Right cardiac atrium (tissue), 5 donors: ENCODE data around the gene ATL2. TPM values are rescaled to one million over a fixed set of nuclear protein-coding genes. Genes with fewer than 3 reads are reported as not detected.

ENCODE experiments used
- ATAC-seq, 2 donors: fragments of 200-7000 bp; cut with Tn5 transposase; one replicate each; pipeline versions ENCODE4 v1.8.0 to v1.9.1; 2020; ENCODE audit warnings: moderate library complexity in 2 of 2, mild to moderate bottlenecking in 1 of 2
- DNase-seq, 3 donors: peaks; one replicate each; pipeline ENCODE4 v3.0.0-alpha.2; 2020
- H3K27ac ChIP-seq: one replicate; pipeline ENCODE4 v1.5.1; 2013; ENCODE audit warnings: mild to moderate bottlenecking, low read length, control low read depth, moderate library complexity
- H3K27me3 ChIP-seq: one replicate; pipeline ENCODE4 v1.6.1; 2013; ENCODE audit not compliant: control insufficient read depth, insufficient read depth
- H3K4me1 ChIP-seq: one replicate; pipeline ENCODE4 v1.6.1; 2013; ENCODE audit warnings: low read length; ENCODE audit not compliant: control insufficient read depth, insufficient read depth
- H3K4me3 ChIP-seq: one replicate; pipeline ENCODE4 v1.5.1; 2013; ENCODE audit warnings: low read length, control low read depth
- H3K9me3 ChIP-seq: one replicate; pipeline ENCODE4 v1.6.1; 2013; ENCODE audit warnings: low read length; ENCODE audit not compliant: control insufficient read depth
- WGBS: extraction: QIAGEN DNeasy Blood & Tissue Kit; methylation state at CpG from one replicate; pipeline ENCODE4 v1.1.7; 2013; 5-methylcytosine and 5-hydroxymethylcytosine counted together
- intact Hi-C, 4 donors: fragments of 100-400 bp; cut with DNase I; formaldehyde crosslinking; loops; one replicate each; pipeline versions ENCODE4 v1.11.0 to v1.14.0; 2022 to 2023
- long read RNA-seq, 4 donors: library from polyadenylated mRNA; unstranded; transcript quantifications; one replicate each; pipeline ENCODE4 v2.0.0, GENCODE V29; 2020 to 2021
- polyA plus RNA-seq: library from polyadenylated mRNA; stranded (reverse); fragments of 200-250 nt; gene quantifications from one replicate; pipeline ENCODE4 v1.2.3, GENCODE V29; 2013
- total RNA-seq, 4 donors: library from RNA; stranded (reverse); fragmentation: NEBNext Ultra II Directional; extraction: Animal tissue kit (Norgen Biotek cat#: 25700); gene quantifications; one replicate each; pipeline ENCODE4 v1.2.1, GENCODE V29; 2021
- donor health status: healthy with polysubstance abuse.
- donor health status: DM: no; HTN: yes; CAD: no.
- donor health status: DM: no; HTN: no; CAD: no.
- donor health status: DM: no; HTN: yes; CAD: no; lungs with severe emphysema.
- donor health status: DM: yes; HTN: yes; CAD: no.

The ATL2 gene
- total RNA-seq (10 to 100 TPM; 37.4 to 53.5 (median 41.6) TPM), polyA plus RNA-seq (19.9 TPM)
- long read RNA-seq, donor 1, transcript ATL2-201 (13 exons, 2,868 nt), result major isoform, 28 of 52 reads
- long read RNA-seq, donor 1, partial matches to known transcripts, result 17 of 52 reads
- long read RNA-seq, donor 1, other reads (novel, unspliced or antisense), result 6 of 52 reads
- long read RNA-seq, donor 2, transcript ATL2-201 (13 exons, 2,868 nt), result major isoform, 8 of 11 reads
- long read RNA-seq, donor 2, partial matches to known transcripts, result 0 of 11 reads
- long read RNA-seq, donor 2, other reads (novel, unspliced or antisense), result 1 of 11 reads
- long read RNA-seq, donor 3, transcript ATL2-201 (13 exons, 2,868 nt), result major isoform, 66 of 153 reads
- long read RNA-seq, donor 3, partial matches to known transcripts, result 76 of 153 reads
- long read RNA-seq, donor 3, other reads (novel, unspliced or antisense), result 11 of 153 reads
- long read RNA-seq, donor 4, partial matches to known transcripts, result 3 of 9 reads
- long read RNA-seq, donor 4, other reads (novel, unspliced or antisense), result 2 of 9 reads

DNA sequence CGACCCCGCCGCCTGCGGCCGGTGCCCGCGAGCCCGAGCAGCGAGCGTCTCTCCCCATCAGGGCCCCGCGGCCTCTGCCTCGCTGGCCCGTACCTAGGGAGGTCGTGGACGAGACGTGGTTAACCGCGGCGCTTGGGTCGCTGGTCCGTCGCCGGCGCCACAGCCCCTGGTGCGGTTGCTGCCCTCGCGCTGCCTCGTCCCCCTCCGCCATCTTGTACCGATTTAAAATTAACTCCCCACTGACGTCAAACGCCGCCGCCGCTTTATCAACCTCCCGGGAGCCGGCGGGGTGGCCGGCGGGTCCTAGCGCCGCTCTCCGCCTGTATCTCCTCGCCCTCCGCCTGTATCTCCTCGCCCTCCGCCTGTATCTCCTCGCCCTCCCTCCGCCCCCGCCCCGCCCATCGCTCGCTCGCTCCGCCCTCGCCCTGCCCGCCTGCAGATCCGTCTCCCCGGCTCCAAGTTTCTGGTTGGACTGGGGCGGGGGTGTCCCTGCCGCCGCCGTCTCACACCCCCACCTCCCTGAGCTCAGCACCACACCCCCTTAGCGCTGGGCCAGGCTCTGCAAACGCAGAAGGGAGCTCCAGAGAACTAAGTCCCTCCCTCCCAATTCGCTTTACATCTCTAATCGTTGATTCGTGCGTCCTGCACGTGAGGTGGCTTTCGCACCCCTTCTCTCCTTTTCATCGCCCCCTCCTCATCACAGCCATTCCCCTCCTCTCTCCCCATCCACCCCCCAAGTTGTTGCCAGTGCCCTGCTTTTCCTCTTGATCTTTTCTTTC lies at the start of gene ATL2:
TSS of gene ATL2 (minus strand) at position 224 of the 779 bp plus-strand sequence. CDS start at position 211, 13 bp downstream.
- H3K4me3 ChIP-seq, result peak within 1 kb of the TSS; percentile 79
- intact Hi-C loops, result no loop called here
- ATAC-seq (peak; percentile 95 to 96), DNase-seq (peak; percentile 97 to 99 (median 98))
- under 1% methylated on average over 73 of the region's 73 CpGs for WGBS
- H3K9me3 ChIP-seq, result no peaks in the 10 kb centered on the region
- peak within 1 kb of the TSS; percentile 93 for H3K27ac ChIP-seq
- no peaks in the 10 kb centered on the region for H3K27me3 ChIP-seq
- H3K4me1 ChIP-seq, result no peaks in the 10 kb centered on the region

DNA sequence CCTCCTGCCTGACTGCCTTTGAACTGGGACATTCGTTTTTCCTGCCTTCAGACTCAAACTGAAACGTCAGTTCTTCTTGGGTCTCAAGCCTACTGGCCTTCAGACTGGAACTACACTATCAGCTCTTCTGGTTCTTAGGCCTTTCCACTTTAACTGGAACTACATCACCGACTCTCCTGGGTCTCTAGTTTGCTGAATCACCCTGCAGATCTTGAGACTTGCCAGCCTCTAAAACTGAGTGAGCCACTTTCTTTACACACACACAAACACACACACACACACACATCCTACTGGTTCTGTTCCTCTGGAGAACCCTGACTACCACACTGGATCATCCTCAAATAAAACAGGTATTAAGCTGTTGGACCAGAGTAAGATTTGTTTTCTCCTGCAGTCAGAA lies 46.7 kb upstream of the ATL2 start:
- intact Hi-C loops, result no loop called here
- no peak overlapping the region for H3K4me3 ChIP-seq
- H3K9me3 ChIP-seq, result no peaks in the 10 kb centered on the region
- 48% methylated on average over 3 of the region's 3 CpGs for WGBS
- DNase-seq (no peak), ATAC-seq (no peak)
- H3K4me1 ChIP-seq, result peaks cover 3% of the 10 kb centered on the region
- no peaks in the 10 kb centered on the region for H3K27me3 ChIP-seq
- H3K27ac ChIP-seq, result no peak overlapping the region

DNA sequence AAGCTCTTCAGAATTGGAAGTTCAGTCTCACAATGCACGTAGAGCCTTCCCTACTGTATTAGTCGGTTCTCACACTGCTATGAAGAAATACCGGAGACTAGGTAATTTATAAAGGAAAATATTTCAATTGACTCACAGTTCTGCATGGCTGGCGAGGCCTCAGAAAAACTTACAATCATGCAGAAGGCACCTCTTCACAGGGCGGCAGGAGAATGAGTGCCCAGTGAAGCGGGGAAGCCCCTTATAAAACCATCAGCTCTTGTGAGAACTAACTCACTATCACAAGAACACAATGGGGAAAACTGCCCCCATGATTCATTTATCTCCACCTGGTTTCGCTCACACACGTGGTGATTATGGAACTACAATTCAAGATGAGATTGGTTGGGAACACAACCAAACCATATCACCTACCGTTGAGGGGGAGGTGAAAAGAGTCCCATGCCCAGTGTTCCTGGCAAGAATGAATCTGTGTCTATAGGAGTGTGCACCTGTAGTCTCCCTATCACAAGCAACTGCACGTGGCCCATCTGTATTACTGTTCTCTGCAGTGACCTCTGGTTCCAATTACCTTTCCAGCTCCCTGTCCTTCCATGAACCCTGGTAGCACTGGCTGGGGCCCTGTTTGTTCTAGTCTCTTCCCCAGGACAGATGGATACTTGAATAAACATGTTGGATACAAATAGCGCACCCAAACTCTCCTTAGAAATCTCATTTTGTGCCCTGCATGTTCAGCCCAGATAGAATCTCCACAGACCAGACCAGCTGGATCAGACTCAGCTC lies 44.4 kb upstream of the ATL2 start:
- ATAC-seq (no peak), DNase-seq (no peak)
- intact Hi-C loops, result no loop called here
- Histone ChIP-seq H3K9me3 (no peaks in the 10 kb centered on the region), H3K27me3 (no peaks in the 10 kb centered on the region), H3K27ac (no peak overlapping the region), H3K4me1 (no peaks in the 10 kb centered on the region), H3K4me3 (no peak overlapping the region)
- WGBS, result 89% methylated on average over 11 of the region's 11 CpGs

DNA sequence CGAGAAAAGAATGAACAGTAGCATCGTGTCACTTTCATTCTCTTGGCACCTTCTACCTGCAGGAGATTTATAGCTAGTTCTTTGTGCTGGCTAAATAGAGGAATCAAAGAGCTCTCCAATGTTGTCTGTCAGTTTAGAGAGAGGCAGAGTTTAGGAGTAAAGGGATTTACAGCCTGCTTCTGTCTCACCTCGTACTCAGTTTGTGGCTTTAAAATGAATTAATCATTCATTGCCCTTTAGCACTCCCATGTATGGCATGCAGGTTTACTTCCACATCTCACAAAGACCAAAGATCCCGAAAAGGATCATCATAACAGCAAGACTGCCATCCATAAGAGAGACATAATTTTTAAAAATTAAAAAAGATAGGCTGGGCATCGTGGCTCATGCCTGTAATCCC lies 42.4 kb upstream of the ATL2 start:
- intact Hi-C loops, result no loop called here
- DNase-seq (no peak), ATAC-seq (no peak)
- Histone ChIP-seq H3K27me3 (no peaks in the 10 kb centered on the region), H3K27ac (no peak overlapping the region), H3K4me1 (no peaks in the 10 kb centered on the region), H3K4me3 (no peak overlapping the region), H3K9me3 (no peaks in the 10 kb centered on the region)
- 89% methylated on average over 5 of the region's 5 CpGs for WGBS

DNA sequence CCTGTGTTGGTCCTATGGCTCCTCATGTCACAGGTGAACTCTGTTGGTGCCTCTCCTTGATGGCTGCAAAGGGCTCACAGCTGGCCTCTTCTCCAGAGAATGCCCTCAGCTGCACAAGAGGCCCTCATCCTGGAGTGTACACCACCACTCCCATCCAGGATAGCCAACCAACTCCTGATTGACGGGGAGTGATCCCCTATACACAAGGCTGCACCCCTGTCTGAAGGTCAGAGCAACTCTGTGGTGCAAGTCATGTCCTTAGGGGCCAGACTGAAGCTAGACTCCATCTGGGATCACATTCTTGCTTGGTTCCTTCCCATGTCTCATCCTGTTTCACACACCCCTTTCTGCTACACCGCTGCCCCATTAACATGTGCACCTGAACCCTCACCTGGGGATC lies 41.7 kb upstream of the ATL2 start:
- Histone ChIP-seq H3K4me3 (no peak overlapping the region), H3K9me3 (no peaks in the 10 kb centered on the region), H3K4me1 (no peaks in the 10 kb centered on the region), H3K27ac (no peak overlapping the region), H3K27me3 (no peaks in the 10 kb centered on the region)
- WGBS, result 95% methylated on average over 2 of the region's 2 CpGs
- intact Hi-C loops, result no loop called here
- no peak for DNase-seq
- ATAC-seq, result no peak

DNA sequence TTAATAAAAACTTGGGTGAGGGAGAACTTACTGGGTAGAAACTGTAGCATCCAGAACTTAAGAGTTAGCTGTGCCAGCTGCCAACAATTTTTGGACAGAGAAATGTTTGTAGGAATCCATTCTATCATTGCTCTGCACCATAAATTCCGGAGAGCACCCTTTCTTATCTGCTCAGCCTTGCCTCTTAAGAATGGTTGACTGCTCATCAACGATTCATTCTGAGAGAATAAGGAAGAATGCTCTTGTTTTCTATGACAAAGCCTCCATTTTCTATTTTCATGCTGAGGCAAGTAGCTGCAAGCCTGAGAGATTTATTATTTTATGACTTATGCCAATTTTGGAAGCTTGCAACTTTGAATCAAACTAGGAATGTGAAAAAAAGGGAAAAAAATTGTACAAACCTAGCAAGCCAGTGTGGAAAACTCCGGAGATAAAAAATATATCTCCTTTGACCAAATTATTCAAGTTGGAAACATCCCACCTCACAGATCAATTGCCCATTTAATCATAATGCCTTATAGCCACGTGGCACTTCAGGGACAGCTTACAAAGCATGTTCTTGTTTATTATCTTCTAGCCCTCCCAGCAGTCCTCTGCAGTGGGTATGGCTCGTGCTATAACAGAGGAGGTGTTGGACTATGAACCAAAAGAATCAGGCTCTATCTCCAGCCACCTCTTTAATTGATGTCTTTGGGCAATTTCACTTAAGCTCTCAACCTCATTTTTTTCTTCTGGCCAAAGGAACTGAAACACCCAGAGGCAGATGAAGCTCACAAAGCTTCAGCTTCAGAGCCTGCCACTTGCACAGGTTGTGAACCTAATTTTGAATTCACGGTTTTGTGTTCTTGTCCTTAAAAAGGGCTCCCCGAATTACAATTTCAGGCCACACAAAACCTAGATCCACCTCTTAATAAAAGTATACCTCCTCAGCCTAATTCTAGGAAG lies 40.9 kb upstream of the ATL2 start:
- no peak for ATAC-seq
- no peak overlapping the region for H3K4me3 ChIP-seq
- WGBS, result 56% methylated on average over 7 of the region's 7 CpGs
- H3K4me1 ChIP-seq, result no peaks in the 10 kb centered on the region
- H3K27me3 ChIP-seq, result no peaks in the 10 kb centered on the region
- intact Hi-C loops, result no loop called here
- no peak for DNase-seq
- no peak overlapping the region for H3K27ac ChIP-seq
- no peaks in the 10 kb centered on the region for H3K9me3 ChIP-seq

DNA sequence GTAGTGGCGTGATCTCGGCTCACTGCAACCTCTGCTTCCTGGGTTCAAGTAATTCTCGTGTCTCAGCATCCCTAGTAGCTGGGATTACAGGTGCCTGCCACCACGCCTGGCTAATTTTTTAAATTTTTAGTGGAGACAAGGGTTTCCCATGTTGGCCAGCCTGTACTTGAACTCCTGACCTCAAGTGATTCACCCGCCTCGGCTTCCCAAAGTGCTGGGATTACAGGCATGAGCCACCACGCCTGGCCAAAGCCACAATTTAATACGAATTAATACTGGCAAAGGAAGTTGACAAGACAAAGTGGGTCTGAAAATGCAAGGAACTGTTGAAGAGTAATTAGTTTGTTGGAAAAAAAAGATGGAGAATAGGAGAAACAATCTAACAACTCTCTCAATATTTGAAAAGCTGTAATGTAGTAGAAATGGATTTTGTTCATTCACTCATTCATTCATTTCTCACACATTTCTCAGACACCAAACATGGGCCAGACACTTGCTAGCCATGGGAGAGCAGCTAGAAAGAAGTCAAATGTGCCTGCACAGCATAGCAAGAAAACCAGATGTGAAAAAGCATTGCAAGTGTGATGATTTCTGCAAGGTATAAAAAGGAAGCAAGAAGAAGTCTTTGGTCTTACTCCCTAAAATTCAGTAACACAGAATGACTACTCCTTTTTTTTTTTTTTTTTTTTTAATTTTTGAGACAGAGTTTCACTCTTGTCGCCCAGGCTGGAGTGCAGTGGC lies 39.4 kb upstream of the ATL2 start:
- Histone ChIP-seq H3K27ac (no peak overlapping the region), H3K27me3 (no peaks in the 10 kb centered on the region), H3K9me3 (no peaks in the 10 kb centered on the region), H3K4me3 (no peak overlapping the region), H3K4me1 (no peaks in the 10 kb centered on the region)
- intact Hi-C loops, result no loop called here
- DNase-seq (no peak), ATAC-seq (no peak)
- WGBS, result 85% methylated on average over 9 of the region's 9 CpGs

DNA sequence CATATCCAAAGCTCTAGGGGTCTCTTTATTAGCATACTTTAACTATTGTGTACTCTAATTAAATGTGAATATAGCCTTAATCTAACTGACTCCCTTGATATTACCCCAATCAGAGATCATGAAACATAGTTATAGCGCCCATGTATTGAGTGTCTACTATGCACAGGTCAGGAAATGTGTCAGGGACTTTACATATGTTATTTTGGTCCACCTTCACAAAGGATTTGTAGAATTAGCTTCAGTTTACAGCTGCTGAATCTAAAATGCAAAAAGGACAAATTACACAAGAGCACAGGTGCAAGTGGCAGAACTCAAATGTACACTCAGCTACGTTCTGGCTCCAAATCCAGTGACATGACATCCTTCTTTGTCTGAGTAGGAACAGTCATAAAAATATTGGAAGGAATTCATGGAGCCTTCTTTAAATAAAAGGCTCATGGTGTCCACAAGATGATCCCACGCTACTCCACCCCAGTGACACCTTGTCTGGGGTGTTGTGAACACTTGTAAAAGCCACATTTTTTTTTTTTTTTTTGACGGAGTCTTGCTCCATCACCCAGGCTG lies 38.7 kb upstream of the ATL2 start:
- Histone ChIP-seq H3K27ac (no peak overlapping the region), H3K4me1 (no peaks in the 10 kb centered on the region), H3K27me3 (no peaks in the 10 kb centered on the region), H3K4me3 (no peak overlapping the region), H3K9me3 (no peaks in the 10 kb centered on the region)
- intact Hi-C loops, result no loop called here
- DNase-seq, result no peak
- ATAC-seq, result no peak
- 95% methylated on average over 4 of the region's 4 CpGs for WGBS

DNA sequence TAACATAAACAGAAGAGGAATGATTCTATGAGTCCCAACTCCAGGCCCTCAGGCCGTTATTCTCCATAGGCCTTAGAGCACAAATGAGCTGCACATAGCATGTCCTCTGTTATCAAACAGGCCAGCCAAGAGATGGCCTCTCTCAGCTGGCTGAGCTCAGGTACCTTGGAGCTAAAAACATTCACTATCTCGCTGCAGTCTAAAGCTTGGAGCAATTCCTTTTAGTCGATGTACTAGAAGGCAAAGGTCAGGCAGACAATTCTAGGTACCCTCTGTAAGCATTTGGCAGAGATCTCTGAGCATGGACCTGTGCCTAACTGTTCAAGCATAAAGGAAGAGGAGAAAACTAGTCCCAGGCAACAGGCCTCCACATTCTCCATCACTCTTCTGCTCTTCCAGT lies 38.0 kb upstream of the ATL2 start:
- intact Hi-C loops, result no loop called here
- DNase-seq, result no peak
- no peak overlapping the region for H3K4me3 ChIP-seq
- no peak for ATAC-seq
- H3K9me3 ChIP-seq, result no peaks in the 10 kb centered on the region
- H3K27ac ChIP-seq, result no peak overlapping the region
- H3K27me3 ChIP-seq, result no peaks in the 10 kb centered on the region
- H3K4me1 ChIP-seq, result no peaks in the 10 kb centered on the region
- WGBS, result 52% methylated on average over 3 of the region's 3 CpGs
